ENCODE results near the gene SLCO2B1. TPM values are rescaled to one million over a fixed set of nuclear protein-coding genes. Genes with fewer than 3 reads are reported as not detected.

The SLCO2B1 gene
- total and polyA plus RNA-seq, 2 donors = 13.0 to 14.4 TPM

DNA sequence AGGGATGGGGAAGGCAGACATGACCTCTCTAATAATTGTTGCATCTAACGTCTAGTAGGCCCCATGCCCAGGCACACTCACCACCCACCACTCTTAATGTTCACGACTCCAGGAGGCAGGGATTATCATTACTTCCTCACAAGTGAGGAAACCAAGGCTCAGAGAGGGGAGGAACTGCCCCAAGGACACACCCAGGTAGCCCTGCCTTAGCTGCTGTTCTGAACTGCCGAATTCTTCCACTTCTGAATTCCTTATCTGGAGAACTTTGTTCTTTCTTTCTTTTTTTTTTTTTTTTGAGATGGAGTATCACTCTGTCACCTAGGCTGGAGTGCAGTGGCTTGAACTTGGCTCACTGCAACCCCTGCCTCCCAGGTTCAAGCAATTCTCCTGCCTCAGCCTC is 16.7 kb downstream of the SLCO2B1 start:
- no peaks in the 10 kb centered on the region for H3K27me3 ChIP-seq (ENCODE audit: control insufficient read depth in 2 of 2, insufficient read depth in 1 of 2, low read length in 1 of 2)
- whole genome bisulfite sequencing = 91% methylated on average over 3 of the region's 3 CpGs
- H3K4me1 ChIP-seq (ENCODE audit: control insufficient read depth in 2 of 2, insufficient read depth in 2 of 2, low read length in 2 of 2) = peaks cover 0 to 3% of the 10 kb centered on the region in 2 donors
- no peak overlapping the region for H3K4me3 ChIP-seq (ENCODE audit: low read length in 2 of 2)
- no peaks in the 10 kb centered on the region for H3K9me3 ChIP-seq (ENCODE audit: control insufficient read depth in 2 of 2, insufficient read depth in 1 of 2, low read length in 1 of 2)
- no peak overlapping the region for H3K27ac ChIP-seq (ENCODE audit: low read depth in 1 of 2, low read length in 1 of 2)
- no peak for DNase-seq (ENCODE audit: low read depth in 6 of 9, low spot score in 9 of 9)
- H3K36me3 ChIP-seq (ENCODE audit: control insufficient read depth in 2 of 2, insufficient read depth in 2 of 2, low read length in 1 of 2) = no peaks in the 10 kb centered on the region

DNA sequence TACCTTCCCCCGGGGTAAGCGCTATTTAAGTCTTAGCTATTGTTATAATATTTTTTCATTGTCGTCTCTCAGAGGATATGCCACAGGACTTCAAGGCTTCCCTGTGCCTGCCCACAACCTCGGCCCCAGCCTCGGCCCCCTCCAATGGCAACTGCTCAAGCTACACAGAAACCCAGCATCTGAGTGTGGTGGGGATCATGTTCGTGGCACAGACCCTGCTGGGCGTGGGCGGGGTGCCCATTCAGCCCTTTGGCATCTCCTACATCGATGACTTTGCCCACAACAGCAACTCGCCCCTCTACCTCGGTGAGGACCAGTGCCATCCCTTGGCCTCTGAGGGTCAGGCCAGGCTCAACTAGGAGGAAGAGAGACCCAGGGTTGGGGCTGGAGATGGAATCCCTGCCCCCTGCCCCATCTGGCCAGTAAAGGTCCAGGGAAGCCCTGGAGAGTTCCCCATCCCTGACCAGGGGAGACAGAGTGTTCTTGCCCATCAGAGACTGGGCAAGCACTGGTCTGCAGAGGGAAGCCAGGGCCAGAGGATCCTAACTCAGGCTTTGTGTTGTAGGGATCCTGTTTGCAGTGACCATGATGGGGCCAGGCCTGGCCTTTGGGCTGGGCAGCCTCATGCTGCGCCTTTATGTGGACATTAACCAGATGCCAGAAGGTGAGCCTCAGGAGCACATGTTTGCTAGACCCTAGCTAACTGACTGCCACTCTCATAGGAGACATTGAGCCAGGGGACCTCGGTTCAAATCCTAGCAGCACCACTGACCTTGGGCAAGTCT is 18.4 kb downstream of the SLCO2B1 start:
- Histone ChIP-seq H3K4me3 (ENCODE audit: low read length in 2 of 2) (no peak overlapping the region), H3K27ac (ENCODE audit: low read depth in 1 of 2, low read length in 1 of 2) (no peak overlapping the region), H3K36me3 (ENCODE audit: control insufficient read depth in 2 of 2, insufficient read depth in 2 of 2, low read length in 1 of 2) (no peaks in the 10 kb centered on the region), H3K9me3 (ENCODE audit: control insufficient read depth in 2 of 2, insufficient read depth in 1 of 2, low read length in 1 of 2) (no peaks in the 10 kb centered on the region), H3K27me3 (ENCODE audit: control insufficient read depth in 2 of 2, insufficient read depth in 1 of 2, low read length in 1 of 2) (no peaks in the 10 kb centered on the region), H3K4me1 (ENCODE audit: control insufficient read depth in 2 of 2, insufficient read depth in 2 of 2, low read length in 2 of 2) (peaks cover 0 to 3% of the 10 kb centered on the region in 2 donors)
- 92% methylated on average over 13 of the region's 13 CpGs for WGBS
- DNase-seq (ENCODE audit: low read depth in 6 of 9, low spot score in 9 of 9) = no peak

DNA sequence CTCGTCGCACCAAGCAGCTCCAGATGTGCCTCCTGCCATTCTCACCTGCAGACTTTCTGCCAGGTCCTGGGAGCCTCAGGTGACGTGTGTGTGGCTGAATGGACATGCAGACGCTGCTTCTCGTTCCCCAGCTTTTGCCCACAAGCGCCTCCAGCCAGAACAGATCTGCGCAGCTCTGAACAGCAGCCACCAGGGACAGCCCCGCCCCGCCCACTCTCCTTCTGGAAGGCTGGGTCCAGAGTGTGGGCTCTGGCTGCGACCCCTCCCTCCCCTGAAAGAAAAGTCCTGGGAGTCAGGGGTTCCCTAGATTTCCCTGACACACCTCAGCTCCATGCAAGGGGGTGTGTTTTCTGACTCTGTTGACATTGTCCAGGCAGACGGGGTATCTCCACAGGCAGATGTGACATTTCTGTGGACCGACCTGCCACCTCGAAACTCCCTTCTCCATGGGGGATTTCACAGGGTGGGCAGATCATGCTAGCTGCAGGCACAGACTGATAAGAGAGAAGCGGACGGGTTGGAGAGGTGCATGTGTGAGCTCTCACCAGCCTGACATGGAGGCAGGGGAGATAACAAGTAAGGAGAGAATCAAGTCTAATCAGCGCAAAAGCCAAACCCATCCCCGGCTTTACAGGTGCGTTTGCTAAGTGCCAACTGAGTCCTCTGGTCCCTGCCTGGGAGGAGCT is 19.8 kb downstream of the SLCO2B1 start:
- 93% methylated on average over 18 of the region's 18 CpGs for WGBS

DNA sequence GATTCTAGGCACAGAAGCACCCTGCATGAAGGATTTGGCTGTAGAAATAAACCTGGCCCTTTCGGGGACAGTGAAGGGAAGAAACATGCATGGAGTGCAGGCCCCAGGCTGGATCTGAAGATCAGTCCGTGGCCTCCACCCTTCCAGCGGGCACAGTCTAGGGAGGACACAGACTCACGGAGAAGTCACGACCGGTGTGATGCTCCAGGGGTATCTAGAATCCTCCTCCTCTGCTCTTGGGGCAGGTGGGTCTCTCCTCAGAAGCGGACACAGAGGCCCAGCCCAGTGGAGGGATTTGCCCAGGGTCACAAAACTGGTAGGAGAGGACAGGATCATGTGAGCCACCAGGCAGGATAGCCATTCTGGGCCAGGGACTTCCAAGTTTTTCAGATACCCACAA is 22.4 kb downstream of the SLCO2B1 start:
- Histone ChIP-seq H3K27ac (ENCODE audit: low read depth in 1 of 2, low read length in 1 of 2) (no peak overlapping the region), H3K4me1 (ENCODE audit: control insufficient read depth in 2 of 2, insufficient read depth in 2 of 2, low read length in 2 of 2) (peaks cover 0 to 6% of the 10 kb centered on the region in 2 donors), H3K27me3 (ENCODE audit: control insufficient read depth in 2 of 2, insufficient read depth in 1 of 2, low read length in 1 of 2) (no peaks in the 10 kb centered on the region), H3K4me3 (ENCODE audit: low read length in 2 of 2) (no peak overlapping the region), H3K36me3 (ENCODE audit: control insufficient read depth in 2 of 2, insufficient read depth in 2 of 2, low read length in 1 of 2) (no peaks in the 10 kb centered on the region), H3K9me3 (ENCODE audit: control insufficient read depth in 2 of 2, insufficient read depth in 1 of 2, low read length in 1 of 2) (no peaks in the 10 kb centered on the region)
- WGBS = 97% methylated on average over 7 of the region's 7 CpGs
- DNase-seq (ENCODE audit: low read depth in 6 of 9, low spot score in 9 of 9) = no peak

More for the DNA sequence above, 19.8 kb downstream of the SLCO2B1 start:
- Histone ChIP-seq H3K9me3 (ENCODE audit: control insufficient read depth in 2 of 2, insufficient read depth in 1 of 2, low read length in 1 of 2) (no peaks in the 10 kb centered on the region), H3K27me3 (ENCODE audit: control insufficient read depth in 2 of 2, insufficient read depth in 1 of 2, low read length in 1 of 2) (no peaks in the 10 kb centered on the region), H3K4me1 (ENCODE audit: control insufficient read depth in 2 of 2, insufficient read depth in 2 of 2, low read length in 2 of 2) (peaks cover 0 to 6% of the 10 kb centered on the region in 2 donors), H3K27ac (ENCODE audit: low read depth in 1 of 2, low read length in 1 of 2) (no peak overlapping the region), H3K4me3 (ENCODE audit: low read length in 2 of 2) (no peak overlapping the region), H3K36me3 (ENCODE audit: control insufficient read depth in 2 of 2, insufficient read depth in 2 of 2, low read length in 1 of 2) (no peaks in the 10 kb centered on the region)
- DNase-seq (ENCODE audit: low read depth in 6 of 9, low spot score in 9 of 9) = no peak

DNA sequence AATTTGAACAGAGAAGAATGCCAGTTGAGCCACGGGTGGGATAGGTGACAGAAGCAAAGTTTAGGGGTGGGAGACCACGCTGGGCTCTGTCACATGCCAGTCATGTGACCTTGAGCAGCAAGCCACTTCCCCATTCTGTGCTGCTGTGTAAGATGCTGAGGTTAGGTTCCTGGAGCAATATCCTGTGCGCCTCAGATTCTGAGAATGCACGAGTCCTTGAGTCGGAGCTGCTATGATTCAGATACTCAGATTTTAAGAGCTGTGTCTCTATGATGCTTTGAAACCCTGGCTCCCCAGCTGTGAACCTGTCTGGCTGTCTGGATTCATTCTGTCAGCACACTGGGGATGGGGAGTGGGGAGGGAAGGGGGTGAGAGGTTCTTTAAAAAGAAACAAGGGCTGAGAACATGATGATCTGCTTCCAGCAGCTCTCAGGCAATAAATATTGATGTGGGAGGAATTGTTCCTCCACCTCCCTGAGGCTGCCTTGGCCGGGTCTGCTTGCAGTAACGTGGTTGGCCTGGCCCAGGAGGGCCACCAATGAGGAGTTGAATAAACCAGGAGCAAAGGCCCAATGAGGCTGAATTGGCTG is 24.0 kb downstream of the SLCO2B1 start:
- Histone ChIP-seq H3K27me3 (ENCODE audit: control insufficient read depth in 2 of 2, insufficient read depth in 1 of 2, low read length in 1 of 2) (no peaks in the 10 kb centered on the region), H3K36me3 (ENCODE audit: control insufficient read depth in 2 of 2, insufficient read depth in 2 of 2, low read length in 1 of 2) (no peaks in the 10 kb centered on the region), H3K4me1 (ENCODE audit: control insufficient read depth in 2 of 2, insufficient read depth in 2 of 2, low read length in 2 of 2) (peaks cover 0 to 6% of the 10 kb centered on the region in 2 donors), H3K27ac (ENCODE audit: low read depth in 1 of 2, low read length in 1 of 2) (no peak overlapping the region), H3K9me3 (ENCODE audit: control insufficient read depth in 2 of 2, insufficient read depth in 1 of 2, low read length in 1 of 2) (no peaks in the 10 kb centered on the region), H3K4me3 (ENCODE audit: low read length in 2 of 2) (no peak overlapping the region)
- peak in 1 of 9 donors; percentile 27 for DNase-seq (ENCODE audit: low read depth in 6 of 9, low spot score in 9 of 9)
- 12% methylated on average over 7 of the region's 7 CpGs for WGBS

DNA sequence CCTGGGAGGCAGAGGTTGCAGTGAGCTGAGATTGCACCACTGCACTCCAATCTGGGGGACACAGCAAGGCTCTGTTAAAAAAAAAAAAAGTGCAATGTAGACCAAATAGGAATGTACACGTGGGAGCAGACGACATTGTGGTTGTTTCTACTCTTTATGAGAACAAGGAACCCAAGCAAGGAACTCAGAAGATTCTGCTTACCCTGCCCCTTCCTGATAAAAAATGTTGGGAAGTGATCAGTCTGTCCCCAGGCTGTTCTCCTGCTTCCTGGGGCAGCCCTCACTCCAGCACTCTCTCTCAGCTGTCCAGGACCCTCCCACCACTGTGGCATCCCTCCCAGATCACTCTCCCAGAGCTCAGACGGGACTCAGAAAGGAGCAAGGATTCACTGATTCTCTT is 31.8 kb downstream of the SLCO2B1 start:
- H3K27me3 ChIP-seq (ENCODE audit: control insufficient read depth in 2 of 2, insufficient read depth in 1 of 2, low read length in 1 of 2) = peaks cover 0 to 7% of the 10 kb centered on the region in 2 donors
- DNase-seq (ENCODE audit: low read depth in 6 of 9, low spot score in 9 of 9) = no peak
- no peaks in the 10 kb centered on the region for H3K36me3 ChIP-seq (ENCODE audit: control insufficient read depth in 2 of 2, insufficient read depth in 2 of 2, low read length in 1 of 2)
- no peaks in the 10 kb centered on the region for H3K4me1 ChIP-seq (ENCODE audit: control insufficient read depth in 2 of 2, insufficient read depth in 2 of 2, low read length in 2 of 2)
- no peaks in the 10 kb centered on the region for H3K9me3 ChIP-seq (ENCODE audit: control insufficient read depth in 2 of 2, insufficient read depth in 1 of 2, low read length in 1 of 2)
- 55% methylated on average over 3 of the region's 3 CpGs for WGBS
- no peak overlapping the region for H3K4me3 ChIP-seq (ENCODE audit: low read length in 2 of 2)
- H3K27ac ChIP-seq (ENCODE audit: low read depth in 1 of 2, low read length in 1 of 2) = no peak overlapping the region

DNA sequence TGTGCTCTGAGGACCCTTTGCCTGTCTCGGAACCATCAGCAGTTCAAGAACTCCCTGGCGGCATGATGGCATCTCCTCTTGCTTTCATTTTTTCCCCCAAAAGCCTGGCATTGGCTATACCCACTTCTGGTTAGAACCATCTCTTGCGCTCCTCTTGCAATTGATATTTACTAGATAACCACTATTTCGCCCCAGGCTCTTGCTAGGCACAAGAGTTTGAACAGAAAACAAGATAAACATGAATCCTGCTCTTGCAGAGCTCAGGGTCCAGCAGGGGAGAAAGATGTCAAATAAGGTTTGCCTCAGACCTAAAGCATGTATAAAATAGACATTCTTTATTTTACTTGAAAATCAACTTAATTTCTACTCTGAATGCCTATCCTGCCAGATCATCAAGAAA is 33.1 kb downstream of the SLCO2B1 start:
- no peak for DNase-seq (ENCODE audit: low read depth in 6 of 9, low spot score in 9 of 9)
- Histone ChIP-seq H3K4me3 (ENCODE audit: low read length in 2 of 2) (no peak overlapping the region), H3K9me3 (ENCODE audit: control insufficient read depth in 2 of 2, insufficient read depth in 1 of 2, low read length in 1 of 2) (no peaks in the 10 kb centered on the region), H3K27me3 (ENCODE audit: control insufficient read depth in 2 of 2, insufficient read depth in 1 of 2, low read length in 1 of 2) (peaks cover 0 to 7% of the 10 kb centered on the region in 2 donors), H3K27ac (ENCODE audit: low read depth in 1 of 2, low read length in 1 of 2) (no peak overlapping the region), H3K36me3 (ENCODE audit: control insufficient read depth in 2 of 2, insufficient read depth in 2 of 2, low read length in 1 of 2) (no peaks in the 10 kb centered on the region), H3K4me1 (ENCODE audit: control insufficient read depth in 2 of 2, insufficient read depth in 2 of 2, low read length in 2 of 2) (no peaks in the 10 kb centered on the region)
- WGBS = 98% methylated on average over 4 of the region's 4 CpGs

DNA sequence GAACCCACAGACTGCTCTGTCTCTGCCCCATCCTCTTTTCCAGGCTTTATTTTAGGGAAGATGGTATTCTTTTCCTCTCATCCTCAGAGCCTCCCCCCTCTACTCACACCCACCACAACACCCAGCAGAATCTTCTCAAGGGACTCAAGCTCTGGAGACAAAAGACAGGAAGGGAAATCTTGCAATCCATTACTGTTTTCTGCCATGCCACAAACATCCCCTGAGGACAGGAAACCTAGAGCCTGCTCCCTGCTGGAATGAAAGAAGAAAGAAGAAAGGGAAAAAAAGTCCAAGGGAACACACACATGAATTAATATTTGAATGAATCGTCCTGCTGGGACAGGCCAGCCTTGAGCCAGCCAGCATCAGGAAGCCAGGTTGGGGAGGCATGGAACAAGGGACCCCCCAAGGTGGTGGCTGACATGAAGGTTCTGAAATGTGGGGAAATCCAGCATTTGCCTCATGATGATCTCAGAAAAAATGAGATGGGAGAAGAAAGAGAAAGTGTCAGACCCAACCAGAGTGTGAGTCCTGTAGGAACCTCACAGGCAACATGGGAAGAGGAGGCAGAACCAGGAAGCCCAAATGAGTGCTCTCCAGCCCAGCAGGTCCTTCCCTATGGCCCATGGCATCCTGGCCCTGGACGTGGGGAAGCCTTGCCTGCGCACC is 34.0 kb downstream of the SLCO2B1 start:
- Histone ChIP-seq H3K36me3 (ENCODE audit: control insufficient read depth in 2 of 2, insufficient read depth in 2 of 2, low read length in 1 of 2) (no peaks in the 10 kb centered on the region), H3K4me1 (ENCODE audit: control insufficient read depth in 2 of 2, insufficient read depth in 2 of 2, low read length in 2 of 2) (no peaks in the 10 kb centered on the region), H3K9me3 (ENCODE audit: control insufficient read depth in 2 of 2, insufficient read depth in 1 of 2, low read length in 1 of 2) (no peaks in the 10 kb centered on the region), H3K4me3 (ENCODE audit: low read length in 2 of 2) (no peak overlapping the region), H3K27ac (ENCODE audit: low read depth in 1 of 2, low read length in 1 of 2) (no peak overlapping the region), H3K27me3 (ENCODE audit: control insufficient read depth in 2 of 2, insufficient read depth in 1 of 2, low read length in 1 of 2) (peaks cover 0 to 7% of the 10 kb centered on the region in 2 donors)
- WGBS = 68% methylated on average over 3 of the region's 3 CpGs
- DNase-seq (ENCODE audit: low read depth in 6 of 9, low spot score in 9 of 9) = no peak

DNA sequence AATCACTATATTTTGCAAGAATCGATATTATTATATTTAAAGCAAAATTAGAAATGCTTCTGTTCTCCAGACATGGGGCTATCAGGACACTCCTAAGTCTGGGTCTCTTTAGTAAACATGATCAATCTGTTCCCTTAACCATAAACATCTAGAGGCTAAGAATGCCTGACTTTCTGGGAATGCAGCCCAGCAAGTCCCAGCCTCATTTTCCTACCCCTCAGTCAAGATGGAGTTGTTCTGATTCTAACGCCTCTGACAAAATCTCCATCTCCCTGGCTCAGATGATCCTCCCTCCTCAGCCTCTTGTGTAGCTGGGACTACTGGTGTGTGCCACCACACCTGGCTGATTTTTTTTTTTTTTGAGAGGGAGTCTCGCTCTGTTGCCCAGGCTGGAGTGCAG is 35.0 kb downstream of the SLCO2B1 start:
- Histone ChIP-seq H3K27me3 (ENCODE audit: control insufficient read depth in 2 of 2, insufficient read depth in 1 of 2, low read length in 1 of 2) (peaks cover 0 to 7% of the 10 kb centered on the region in 2 donors), H3K27ac (ENCODE audit: low read depth in 1 of 2, low read length in 1 of 2) (no peak overlapping the region), H3K4me3 (ENCODE audit: low read length in 2 of 2) (no peak overlapping the region), H3K4me1 (ENCODE audit: control insufficient read depth in 2 of 2, insufficient read depth in 2 of 2, low read length in 2 of 2) (peaks cover 0 to 6% of the 10 kb centered on the region in 2 donors), H3K9me3 (ENCODE audit: control insufficient read depth in 2 of 2, insufficient read depth in 1 of 2, low read length in 1 of 2) (no peaks in the 10 kb centered on the region), H3K36me3 (ENCODE audit: control insufficient read depth in 2 of 2, insufficient read depth in 2 of 2, low read length in 1 of 2) (no peaks in the 10 kb centered on the region)
- 99% methylated on average over 3 of the region's 3 CpGs for WGBS
- no peak for DNase-seq (ENCODE audit: low read depth in 6 of 9, low spot score in 9 of 9)
